ENCODE results near the gene PPP1CA. TPM values are rescaled to one million over a fixed set of nuclear protein-coding genes. Genes with fewer than 3 reads are reported as not detected.

Gene PPP1CA
- total RNA-seq: 250 and 262 TPM in 2 replicates

DNA sequence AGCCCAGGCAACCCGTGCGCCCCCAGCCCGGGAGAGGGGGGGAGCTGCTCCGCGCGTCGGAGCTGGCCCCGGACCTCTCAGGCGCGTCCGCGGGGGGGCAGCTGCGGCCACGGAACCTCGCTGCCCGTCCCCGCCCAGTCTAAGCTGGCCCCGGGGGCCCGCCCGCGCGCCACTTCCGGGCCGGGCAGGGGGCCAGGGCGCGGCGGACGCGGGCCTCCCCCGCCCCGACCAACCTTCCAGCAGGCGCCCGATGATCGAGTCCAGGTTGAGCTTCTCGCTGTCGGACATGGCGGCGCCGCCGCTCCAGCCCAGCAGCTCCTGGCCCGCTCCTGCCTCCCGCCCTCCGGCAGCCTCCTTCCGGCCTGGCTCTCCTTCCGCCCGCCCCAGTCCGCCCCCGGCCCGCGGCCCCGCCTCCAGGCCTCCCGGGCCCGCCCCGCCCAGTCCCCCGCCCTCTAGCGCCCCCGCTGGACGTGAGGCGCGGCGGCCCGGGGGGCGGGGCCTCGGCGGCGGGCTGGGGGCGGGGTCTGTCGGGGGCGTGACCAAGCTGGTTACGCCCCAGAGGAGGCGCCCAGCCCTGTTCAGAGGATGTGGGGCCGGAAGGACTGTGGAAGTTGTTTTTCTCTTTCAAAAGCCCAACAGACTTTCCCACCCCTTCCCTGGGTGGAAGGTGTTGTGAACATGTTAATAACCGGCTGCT is at the start of gene PPP1CA:
Gene PPP1CA (minus strand): TSS at position 364 of the 697 bp plus-strand sequence. CDS start 76 bp downstream, at position 288.
- peak within 1 kb of the TSS; percentile 97 for H3K4me3 Mint-ChIP-seq (ENCODE audit: low read depth)
- no peaks in the 10 kb centered on the region for H3K27me3 Mint-ChIP-seq (ENCODE audit: low read depth)
- peaks cover 50% of the 10 kb centered on the region for H3K36me3 Mint-ChIP-seq (ENCODE audit: low read depth)
- peaks cover 40% of the 10 kb centered on the region for H3K4me1 Mint-ChIP-seq (ENCODE audit: low read depth)
- H3K9me3 Mint-ChIP-seq: no peaks in the 10 kb centered on the region
- intact Hi-C loops (cut with micrococcal nuclease): loop anchor here (1.0 to 5.0 kb wide), 6 partner anchors 27 to 205 kb away; partner anchors contain the start of genes NDUFV1, RPS6KB2 and TMEM134
- H3K27ac Mint-ChIP-seq: peak within 1 kb of the TSS; percentile 83
- peak; percentile 86 for DNase-seq (ENCODE audit: low spot score)

GRCh38 chr11:67450796-67451657 is 49.4 kb upstream of the PPP1CA start:
- Mint-ChIP-seq H3K27ac (no peak overlapping the region), H3K4me3 (ENCODE audit: low read depth) (no peak overlapping the region), H3K9me3 (no peaks in the 10 kb centered on the region), H3K4me1 (ENCODE audit: low read depth) (peaks cover 15% of the 10 kb centered on the region), H3K27me3 (ENCODE audit: low read depth) (no peaks in the 10 kb centered on the region), H3K36me3 (ENCODE audit: low read depth) (no peaks in the 10 kb centered on the region)
- no peak for DNase-seq (ENCODE audit: low spot score)
- intact Hi-C loops (cut with micrococcal nuclease): no loop called here

DNA sequence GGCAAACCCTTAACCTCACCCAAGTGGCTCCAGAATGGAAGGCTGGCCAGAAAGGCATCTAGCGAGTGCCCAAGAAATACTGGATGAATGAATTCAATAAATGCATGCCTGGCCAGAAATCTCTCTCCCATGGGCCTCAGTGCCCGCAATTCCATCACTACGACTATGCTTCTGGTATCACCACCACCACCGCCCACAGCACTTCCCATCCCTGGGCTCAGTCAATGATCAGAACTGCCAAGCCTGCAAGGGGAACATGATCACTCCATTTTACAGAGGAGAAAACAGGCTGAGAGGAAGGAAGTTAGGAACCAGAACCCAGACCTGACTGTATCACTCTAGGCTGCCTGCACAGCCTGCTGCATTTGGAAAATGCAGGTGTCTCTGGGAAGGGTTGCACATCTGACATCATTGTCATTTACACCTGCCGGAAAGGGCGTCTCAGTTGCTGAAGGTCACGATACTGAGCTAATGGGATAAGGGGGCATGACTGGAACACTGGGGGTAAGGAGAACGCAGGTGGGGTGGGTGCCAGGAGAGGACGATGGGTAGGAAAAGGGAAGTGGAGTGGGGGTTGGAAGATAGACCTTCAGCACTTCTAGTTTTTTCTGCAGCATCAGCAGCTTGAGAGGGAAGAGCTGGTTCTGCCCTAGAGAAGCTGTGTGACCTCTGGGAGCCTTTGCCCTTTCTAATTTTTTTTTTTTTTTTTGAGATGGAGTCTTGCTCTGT is 47.6 kb upstream of the PPP1CA start:
- Mint-ChIP-seq H3K4me1 (ENCODE audit: low read depth) (peaks cover 28% of the 10 kb centered on the region), H3K27me3 (ENCODE audit: low read depth) (no peaks in the 10 kb centered on the region), H3K4me3 (ENCODE audit: low read depth) (no peak overlapping the region), H3K36me3 (ENCODE audit: low read depth) (no peaks in the 10 kb centered on the region), H3K9me3 (no peaks in the 10 kb centered on the region), H3K27ac (peak overlapping the region; percentile 9)
- no peak for DNase-seq (ENCODE audit: low spot score)
- intact Hi-C loops (cut with micrococcal nuclease): no loop called here

- Mint-ChIP-seq H3K4me1 (ENCODE audit: low read depth) (peaks cover 31% of the 10 kb centered on the region), H3K9me3 (no peaks in the 10 kb centered on the region), H3K27ac (peak overlapping the region; percentile 8), H3K27me3 (ENCODE audit: low read depth) (no peaks in the 10 kb centered on the region), H3K4me3 (ENCODE audit: low read depth) (no peak overlapping the region), H3K36me3 (ENCODE audit: low read depth) (no peaks in the 10 kb centered on the region)
- intact Hi-C loops (cut with micrococcal nuclease): no loop called here
- no peak for DNase-seq (ENCODE audit: low spot score)
These were observed 46.6 kb upstream of the PPP1CA start for GRCh38 chr11:67448220-67448609.

GRCh38 chr11:67445515-67445914 is 43.9 kb upstream of the PPP1CA start:
- H3K4me3 Mint-ChIP-seq (ENCODE audit: low read depth): peak overlapping the region; percentile 76
- H3K36me3 Mint-ChIP-seq (ENCODE audit: low read depth): no peaks in the 10 kb centered on the region

GRCh38 chr11:67442504-67443404 is 41.1 kb upstream of the PPP1CA start:
- Mint-ChIP-seq H3K4me1 (ENCODE audit: low read depth) (peaks cover 48% of the 10 kb centered on the region), H3K27me3 (ENCODE audit: low read depth) (no peaks in the 10 kb centered on the region), H3K27ac (peak overlapping the region; percentile 89), H3K4me3 (ENCODE audit: low read depth) (peak overlapping the region; percentile 78), H3K9me3 (no peaks in the 10 kb centered on the region), H3K36me3 (ENCODE audit: low read depth) (peaks cover 20% of the 10 kb centered on the region)
- intact Hi-C loops (cut with micrococcal nuclease): loop anchor here (2.0 kb wide), 1 partner anchor 14 kb away; the partner anchor contains the start of gene RPS6KB2
- DNase-seq (ENCODE audit: low spot score): no peak

More at GRCh38 chr11:67445515-67445914, 43.9 kb upstream of the PPP1CA start:
- no peak for DNase-seq (ENCODE audit: low spot score)
- Mint-ChIP-seq H3K9me3 (no peaks in the 10 kb centered on the region), H3K27ac (peak overlapping the region; percentile 70), H3K4me1 (ENCODE audit: low read depth) (peaks cover 41% of the 10 kb centered on the region), H3K27me3 (ENCODE audit: low read depth) (no peaks in the 10 kb centered on the region)
- intact Hi-C loops (cut with micrococcal nuclease): no loop called here

DNA sequence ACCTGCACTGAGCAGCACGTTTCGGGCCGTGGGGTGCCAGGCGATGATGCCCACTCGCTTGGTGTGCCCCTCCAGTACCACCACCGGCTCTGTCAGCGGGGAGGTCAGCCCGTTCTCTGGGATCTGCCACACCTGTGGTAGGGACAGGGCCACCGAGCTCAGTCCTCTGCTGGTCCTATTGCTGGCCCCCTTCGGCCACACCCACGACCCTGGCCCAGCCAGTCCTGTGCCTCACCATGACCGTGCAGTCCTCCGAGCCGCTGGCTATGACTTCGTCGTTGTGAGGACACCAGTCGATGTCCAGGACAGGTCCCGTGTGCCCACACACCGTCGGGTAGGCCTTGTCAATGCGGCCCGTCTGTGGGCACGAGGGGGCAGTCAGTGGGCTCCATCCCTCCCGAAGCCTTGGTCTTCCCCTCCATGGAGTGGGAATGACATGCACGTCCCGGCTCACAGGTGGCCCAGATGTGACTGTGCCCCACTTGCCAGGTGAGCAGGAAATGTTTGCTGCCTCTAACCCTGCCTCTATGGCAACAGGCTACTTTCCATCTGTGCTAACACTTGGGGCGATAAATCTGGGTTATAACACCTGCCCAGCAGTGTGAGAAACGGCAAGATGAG is 40.2 kb upstream of the PPP1CA start:
- H3K27me3 Mint-ChIP-seq (ENCODE audit: low read depth): no peaks in the 10 kb centered on the region
- no peaks in the 10 kb centered on the region for H3K9me3 Mint-ChIP-seq
- intact Hi-C loops (cut with micrococcal nuclease): loop anchor here (2.0 kb wide), 1 partner anchor 13 kb away; the partner anchor contains the start of gene RPS6KB2
- H3K27ac Mint-ChIP-seq: peak overlapping the region; percentile 55
- DNase-seq (ENCODE audit: low spot score): no peak
- H3K36me3 Mint-ChIP-seq (ENCODE audit: low read depth): peaks cover 26% of the 10 kb centered on the region
- H3K4me1 Mint-ChIP-seq (ENCODE audit: low read depth): peaks cover 45% of the 10 kb centered on the region
- H3K4me3 Mint-ChIP-seq (ENCODE audit: low read depth): peak overlapping the region; percentile 78

- intact Hi-C loops (cut with micrococcal nuclease): no loop called here
- peaks cover 46% of the 10 kb centered on the region for H3K4me1 Mint-ChIP-seq (ENCODE audit: low read depth)
- H3K27me3 Mint-ChIP-seq (ENCODE audit: low read depth): no peaks in the 10 kb centered on the region
- H3K27ac Mint-ChIP-seq: peak overlapping the region; percentile 67
- no peaks in the 10 kb centered on the region for H3K9me3 Mint-ChIP-seq
- H3K36me3 Mint-ChIP-seq (ENCODE audit: low read depth): peaks cover 32% of the 10 kb centered on the region
- no peak overlapping the region for H3K4me3 Mint-ChIP-seq (ENCODE audit: low read depth)
- no peak for DNase-seq (ENCODE audit: low spot score)
These were observed 39.5 kb upstream of the PPP1CA start for GRCh38 chr11:67441098-67441563.

DNA sequence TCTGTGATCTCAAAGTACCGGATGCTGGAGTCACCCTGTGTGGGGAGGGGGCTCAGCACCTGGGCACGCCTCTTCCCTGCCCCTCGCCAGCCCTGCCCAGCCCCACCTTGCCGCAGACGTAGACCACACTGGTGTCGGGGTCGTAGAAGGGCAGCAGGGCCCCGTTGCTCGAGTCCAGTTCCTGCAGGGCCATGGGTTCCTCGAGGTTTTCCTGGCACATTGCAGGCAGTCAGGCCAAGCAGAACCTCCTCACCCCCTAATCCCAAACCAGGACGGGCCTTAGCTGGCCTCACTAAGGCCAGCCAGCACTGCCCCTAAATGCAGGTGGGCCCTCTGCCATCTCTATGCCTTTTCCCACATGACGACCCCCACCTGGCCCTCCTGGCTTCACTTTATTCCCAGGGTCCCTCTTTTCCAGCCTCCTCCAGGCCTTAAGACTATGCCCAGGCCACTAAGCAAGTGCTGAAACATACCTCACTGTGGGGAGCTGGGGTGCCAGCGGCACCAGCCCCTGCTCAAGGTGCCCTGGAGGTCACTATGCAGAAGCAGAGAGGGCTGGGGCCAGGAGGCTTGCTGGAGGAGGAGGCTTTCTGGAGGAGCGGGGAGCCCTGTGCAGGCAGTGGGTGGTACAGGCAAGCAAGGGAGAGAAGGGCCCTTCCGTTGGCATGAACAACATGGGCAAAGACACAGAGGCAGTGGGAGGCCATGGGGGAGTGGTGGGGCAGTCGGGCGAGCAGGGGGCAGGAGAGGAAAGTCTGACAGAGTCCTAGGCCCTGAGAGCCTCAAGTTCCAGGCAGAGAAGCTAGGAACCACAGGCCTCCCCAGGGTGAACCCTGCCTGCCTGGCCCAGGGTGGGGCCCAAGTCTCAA is 38.8 kb upstream of the PPP1CA start:
- Mint-ChIP-seq H3K9me3 (no peaks in the 10 kb centered on the region), H3K4me3 (ENCODE audit: low read depth) (peak overlapping the region; percentile 94), H3K36me3 (ENCODE audit: low read depth) (peaks cover 37% of the 10 kb centered on the region), H3K27me3 (ENCODE audit: low read depth) (no peaks in the 10 kb centered on the region), H3K27ac (peak overlapping the region; percentile 93), H3K4me1 (ENCODE audit: low read depth) (peaks cover 40% of the 10 kb centered on the region)
- intact Hi-C loops (cut with micrococcal nuclease): no loop called here
- no peak for DNase-seq (ENCODE audit: low spot score)

- H3K4me1 Mint-ChIP-seq (ENCODE audit: low read depth): peaks cover 37% of the 10 kb centered on the region
- H3K36me3 Mint-ChIP-seq (ENCODE audit: low read depth): peaks cover 42% of the 10 kb centered on the region
- intact Hi-C loops (cut with micrococcal nuclease): loop anchor here (2.0 kb wide), 2 partner anchors 29 to 45 kb away; partner anchors contain the start of gene TMEM134
- H3K4me3 Mint-ChIP-seq (ENCODE audit: low read depth): peak overlapping the region; percentile 94
- DNase-seq (ENCODE audit: low spot score): no peak
- no peaks in the 10 kb centered on the region for H3K9me3 Mint-ChIP-seq
- H3K27ac Mint-ChIP-seq: peak overlapping the region; percentile 95
- no peaks in the 10 kb centered on the region for H3K27me3 Mint-ChIP-seq (ENCODE audit: low read depth)
These were observed 37.9 kb upstream of the PPP1CA start for GRCh38 chr11:67439321-67440228.

All from activated T-helper 2 cell treated with anti-CD3 and anti-CD28 coated beads, Interferon-gamma antibody, Interleukin-2, Interleukin-4, amounts not matched to agents 10 μg/mL and 5 μg/mL and 100 μg/mL, durations not matched to agents 14 hours and 24 hours and 36 hours (primary cell).